H1 (cell line): ENCODE results near the gene IL4. TPM values are rescaled to one million over a fixed set of nuclear protein-coding genes. Genes with fewer than 3 reads are reported as not detected.

ENCODE experiments used
- ATF2 ChIP-seq: IDR thresholded peaks from 2 replicates; pipeline ENCODE4 v1.6.1; 2012; ENCODE audit warnings: low read length, inconsistent platforms
- BCL11A ChIP-seq, 2 experiments: IDR thresholded peaks; one replicate each; pipeline ENCODE4 v1.6.1; 2011; ENCODE audit warnings: low read depth in 2 of 2, low read length in 2 of 2, mild to moderate bottlenecking in 2 of 2
- CBX8 ChIP-seq: fragments of 300-800, 300-1000 bp; sonication (generic); IDR thresholded peaks from 2 replicates; pipeline ENCODE4 v1.7.1; 2016; ENCODE audit warnings: low read depth, low read length, borderline replicate concordance
- polyA plus RNA-seq, 7 experiments: library from polyadenylated mRNA; depleted of rRNA in 3 of 7; stranded (reverse) in 5 of 7; unstranded in 2 of 7; fragments of >200 nt in 5 of 7; fragments of 200-250 nt in 2 of 7; gene quantifications; 1 replicate in 5 of 7; 2 replicates in 1 of 7; 4 replicates in 1 of 7; pipeline versions ENCODE4 v1.2.1 to v1.2.3, GENCODE V29; 2011 to 2013; ENCODE audit warnings: missing spikeins in 2 of 7, mixed read lengths in 2 of 7
- total RNA-seq: library from RNA; stranded (reverse); fragmentation: NEBNext Ultra II Directional; extraction: Animal tissue kit (Norgen Biotek cat#: 25700); gene quantifications from 2 replicates; pipeline ENCODE4 v1.2.1, GENCODE V29; 2021
- TF ChIP-seq, protein P1 (sequence below): fragments of 300-600 bp; sonication (generic); IDR thresholded peaks from 2 replicates; pipeline ENCODE4 v1.7.1; 2012; ENCODE audit warnings: low read length, moderate library complexity, mild to moderate bottlenecking, inconsistent platforms; ENCODE audit not compliant: insufficient replicate concordance

Gene IL4
- total and polyA plus RNA-seq, 2 of the 8 experiments (the other 6 are each of a cell fraction or from before 2014, with no cell fraction given) = not detected

GRCh38 chr5:132658381-132659302 is 15.1 kb upstream of the IL4 start (continued):
- TF ChIP-seq, protein P1, sequence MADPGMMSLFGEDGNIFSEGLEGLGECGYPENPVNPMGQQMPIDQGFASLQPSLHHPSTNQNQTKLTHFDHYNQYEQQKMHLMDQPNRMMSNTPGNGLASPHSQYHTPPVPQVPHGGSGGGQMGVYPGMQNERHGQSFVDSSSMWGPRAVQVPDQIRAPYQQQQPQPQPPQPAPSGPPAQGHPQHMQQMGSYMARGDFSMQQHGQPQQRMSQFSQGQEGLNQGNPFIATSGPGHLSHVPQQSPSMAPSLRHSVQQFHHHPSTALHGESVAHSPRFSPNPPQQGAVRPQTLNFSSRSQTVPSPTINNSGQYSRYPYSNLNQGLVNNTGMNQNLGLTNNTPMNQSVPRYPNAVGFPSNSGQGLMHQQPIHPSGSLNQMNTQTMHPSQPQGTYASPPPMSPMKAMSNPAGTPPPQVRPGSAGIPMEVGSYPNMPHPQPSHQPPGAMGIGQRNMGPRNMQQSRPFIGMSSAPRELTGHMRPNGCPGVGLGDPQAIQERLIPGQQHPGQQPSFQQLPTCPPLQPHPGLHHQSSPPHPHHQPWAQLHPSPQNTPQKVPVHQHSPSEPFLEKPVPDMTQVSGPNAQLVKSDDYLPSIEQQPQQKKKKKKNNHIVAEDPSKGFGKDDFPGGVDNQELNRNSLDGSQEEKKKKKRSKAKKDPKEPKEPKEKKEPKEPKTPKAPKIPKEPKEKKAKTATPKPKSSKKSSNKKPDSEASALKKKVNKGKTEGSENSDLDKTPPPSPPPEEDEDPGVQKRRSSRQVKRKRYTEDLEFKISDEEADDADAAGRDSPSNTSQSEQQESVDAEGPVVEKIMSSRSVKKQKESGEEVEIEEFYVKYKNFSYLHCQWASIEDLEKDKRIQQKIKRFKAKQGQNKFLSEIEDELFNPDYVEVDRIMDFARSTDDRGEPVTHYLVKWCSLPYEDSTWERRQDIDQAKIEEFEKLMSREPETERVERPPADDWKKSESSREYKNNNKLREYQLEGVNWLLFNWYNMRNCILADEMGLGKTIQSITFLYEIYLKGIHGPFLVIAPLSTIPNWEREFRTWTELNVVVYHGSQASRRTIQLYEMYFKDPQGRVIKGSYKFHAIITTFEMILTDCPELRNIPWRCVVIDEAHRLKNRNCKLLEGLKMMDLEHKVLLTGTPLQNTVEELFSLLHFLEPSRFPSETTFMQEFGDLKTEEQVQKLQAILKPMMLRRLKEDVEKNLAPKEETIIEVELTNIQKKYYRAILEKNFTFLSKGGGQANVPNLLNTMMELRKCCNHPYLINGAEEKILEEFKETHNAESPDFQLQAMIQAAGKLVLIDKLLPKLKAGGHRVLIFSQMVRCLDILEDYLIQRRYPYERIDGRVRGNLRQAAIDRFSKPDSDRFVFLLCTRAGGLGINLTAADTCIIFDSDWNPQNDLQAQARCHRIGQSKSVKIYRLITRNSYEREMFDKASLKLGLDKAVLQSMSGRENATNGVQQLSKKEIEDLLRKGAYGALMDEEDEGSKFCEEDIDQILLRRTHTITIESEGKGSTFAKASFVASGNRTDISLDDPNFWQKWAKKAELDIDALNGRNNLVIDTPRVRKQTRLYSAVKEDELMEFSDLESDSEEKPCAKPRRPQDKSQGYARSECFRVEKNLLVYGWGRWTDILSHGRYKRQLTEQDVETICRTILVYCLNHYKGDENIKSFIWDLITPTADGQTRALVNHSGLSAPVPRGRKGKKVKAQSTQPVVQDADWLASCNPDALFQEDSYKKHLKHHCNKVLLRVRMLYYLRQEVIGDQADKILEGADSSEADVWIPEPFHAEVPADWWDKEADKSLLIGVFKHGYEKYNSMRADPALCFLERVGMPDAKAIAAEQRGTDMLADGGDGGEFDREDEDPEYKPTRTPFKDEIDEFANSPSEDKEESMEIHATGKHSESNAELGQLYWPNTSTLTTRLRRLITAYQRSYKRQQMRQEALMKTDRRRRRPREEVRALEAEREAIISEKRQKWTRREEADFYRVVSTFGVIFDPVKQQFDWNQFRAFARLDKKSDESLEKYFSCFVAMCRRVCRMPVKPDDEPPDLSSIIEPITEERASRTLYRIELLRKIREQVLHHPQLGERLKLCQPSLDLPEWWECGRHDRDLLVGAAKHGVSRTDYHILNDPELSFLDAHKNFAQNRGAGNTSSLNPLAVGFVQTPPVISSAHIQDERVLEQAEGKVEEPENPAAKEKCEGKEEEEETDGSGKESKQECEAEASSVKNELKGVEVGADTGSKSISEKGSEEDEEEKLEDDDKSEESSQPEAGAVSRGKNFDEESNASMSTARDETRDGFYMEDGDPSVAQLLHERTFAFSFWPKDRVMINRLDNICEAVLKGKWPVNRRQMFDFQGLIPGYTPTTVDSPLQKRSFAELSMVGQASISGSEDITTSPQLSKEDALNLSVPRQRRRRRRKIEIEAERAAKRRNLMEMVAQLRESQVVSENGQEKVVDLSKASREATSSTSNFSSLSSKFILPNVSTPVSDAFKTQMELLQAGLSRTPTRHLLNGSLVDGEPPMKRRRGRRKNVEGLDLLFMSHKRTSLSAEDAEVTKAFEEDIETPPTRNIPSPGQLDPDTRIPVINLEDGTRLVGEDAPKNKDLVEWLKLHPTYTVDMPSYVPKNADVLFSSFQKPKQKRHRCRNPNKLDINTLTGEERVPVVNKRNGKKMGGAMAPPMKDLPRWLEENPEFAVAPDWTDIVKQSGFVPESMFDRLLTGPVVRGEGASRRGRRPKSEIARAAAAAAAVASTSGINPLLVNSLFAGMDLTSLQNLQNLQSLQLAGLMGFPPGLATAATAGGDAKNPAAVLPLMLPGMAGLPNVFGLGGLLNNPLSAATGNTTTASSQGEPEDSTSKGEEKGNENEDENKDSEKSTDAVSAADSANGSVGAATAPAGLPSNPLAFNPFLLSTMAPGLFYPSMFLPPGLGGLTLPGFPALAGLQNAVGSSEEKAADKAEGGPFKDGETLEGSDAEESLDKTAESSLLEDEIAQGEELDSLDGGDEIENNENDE = no peak
- TF ChIP-seq CBX8 (no peak), BCL11A (IDR thresholded peaks at IDR 0.05; ENCODE audit: low read depth in 2 of 2, low read length in 2 of 2) (no peak), ATF2 (no peak)
- TF ChIP-seq, all 59 proteins: peak for 0
